ENCODE measurements around the gene ZCCHC24.

ZCCHC24 gene

GRCh38 chr10:79410315-79411094 is 34.9 kb downstream of the ZCCHC24 start:
- no peak for DNase-seq (ENCODE audit: low read depth)
- no peak overlapping the region for H3K4me3 ChIP-seq (ENCODE audit: low read depth, low read length)
- TF ChIP-seq CTCF (conservative IDR thresholded peaks at IDR 0.05; ENCODE audit: low read depth, low read length), result no peak

DNA sequence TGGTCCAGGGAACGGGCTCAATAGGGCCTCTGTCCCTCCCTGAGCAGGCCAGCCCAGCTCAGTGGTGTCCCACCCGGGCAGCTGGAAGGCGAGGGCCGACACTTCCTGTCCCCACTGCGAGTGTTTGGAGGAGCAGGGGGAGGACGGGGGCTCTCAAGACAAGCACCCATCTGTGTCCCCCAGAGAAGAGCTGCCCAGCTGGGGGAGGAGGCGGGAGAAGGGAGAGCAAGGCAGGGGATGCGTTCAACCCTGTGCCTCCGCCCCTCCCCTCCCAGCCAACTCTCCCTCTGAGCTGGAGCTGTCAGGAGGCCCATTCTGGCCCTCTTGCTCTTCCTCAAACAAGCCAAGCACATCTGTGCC is 35.7 kb downstream of the ZCCHC24 start:
- DNase-seq (ENCODE audit: low read depth), result no peak

GRCh38 chr10:79409038-79409725 is 36.2 kb downstream of the ZCCHC24 start:
- TF ChIP-seq CTCF (conservative IDR thresholded peaks at IDR 0.05; ENCODE audit: low read depth, low read length), result no peak
- DNase-seq (ENCODE audit: low read depth), result no peak
- H3K4me3 ChIP-seq (ENCODE audit: low read depth, low read length), result no peak overlapping the region

More for the DNA sequence above, 35.7 kb downstream of the ZCCHC24 start:
- no peak for TF ChIP-seq CTCF (conservative IDR thresholded peaks at IDR 0.05; ENCODE audit: low read depth, low read length)
- H3K4me3 ChIP-seq (ENCODE audit: low read depth, low read length), result no peak overlapping the region

DNA sequence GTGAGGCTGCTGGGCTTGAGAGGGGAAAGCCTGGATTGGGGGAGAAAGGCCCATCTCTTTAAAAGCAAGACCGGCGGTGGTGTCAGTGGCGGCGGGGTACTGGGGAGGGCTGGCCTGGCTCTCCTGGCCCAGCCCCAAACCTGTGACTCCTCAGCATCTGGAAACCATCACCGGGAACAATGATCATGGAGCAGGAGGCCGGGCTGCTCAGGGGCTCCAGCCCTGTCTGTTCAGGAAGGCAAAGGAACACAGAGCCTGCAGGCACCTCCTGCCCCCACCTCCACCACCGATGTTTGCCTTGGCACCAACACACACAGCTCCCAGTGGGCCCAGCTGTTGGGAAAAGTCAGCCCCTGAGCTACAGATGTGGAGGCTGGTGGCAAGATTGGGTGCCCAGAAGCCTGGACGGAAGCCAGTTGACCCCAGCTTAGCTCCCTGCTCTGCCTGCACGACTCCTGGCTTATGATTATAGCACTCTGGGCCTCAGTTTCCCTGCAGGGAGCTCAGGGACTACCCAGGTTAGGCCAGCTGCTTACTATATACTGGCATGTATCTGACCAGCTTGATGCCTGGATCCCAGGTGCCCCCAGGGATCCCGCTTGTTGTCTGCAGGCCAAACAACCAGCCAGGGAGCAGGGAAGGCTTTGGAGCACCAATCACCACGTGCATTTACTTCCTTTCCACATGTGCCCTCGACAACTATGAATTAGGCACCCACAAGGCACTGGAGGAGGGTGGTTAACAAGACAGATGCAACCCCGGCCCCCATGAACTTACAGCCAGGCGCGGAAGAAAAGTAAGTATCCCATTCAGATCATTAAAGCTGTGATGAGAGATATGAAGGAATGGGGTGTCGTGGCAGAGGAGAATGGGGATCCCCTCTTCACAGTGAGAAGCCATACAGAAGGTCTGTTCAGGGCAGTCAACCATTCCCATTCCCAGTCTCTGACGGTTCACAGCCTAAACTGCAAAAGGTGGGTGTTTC is 37.3 kb downstream of the ZCCHC24 start:
- no peak overlapping the region for H3K4me3 ChIP-seq (ENCODE audit: low read depth, low read length)
- TF ChIP-seq CTCF (conservative IDR thresholded peaks at IDR 0.05; ENCODE audit: low read depth, low read length), result no peak
- DNase-seq (ENCODE audit: low read depth), result peak; percentile 59

- H3K4me3 ChIP-seq (ENCODE audit: low read depth, low read length), result no peak overlapping the region
- TF ChIP-seq CTCF (conservative IDR thresholded peaks at IDR 0.05; ENCODE audit: low read depth, low read length), result no peak
- DNase-seq (ENCODE audit: low read depth), result no peak
Observed at GRCh38 chr10:79407423-79407796, 38.0 kb downstream of the ZCCHC24 start.

GRCh38 chr10:79406683-79407422 is 38.6 kb downstream of the ZCCHC24 start:
- no peak overlapping the region for H3K4me3 ChIP-seq (ENCODE audit: low read depth, low read length)
- no peak for TF ChIP-seq CTCF (conservative IDR thresholded peaks at IDR 0.05; ENCODE audit: low read depth, low read length)
- DNase-seq (ENCODE audit: low read depth), result no peak

Measured in choroid plexus epithelial cell (primary cell).